ENCODE results near the gene SDHAF3.

GRCh38 chr7:97167176-97167575, 49.7 kb downstream of the SDHAF3 start:
- TF ChIP-seq YY1 (IDR thresholded peaks at IDR 0.05) = no peak
- TF ChIP-seq REST (IDR thresholded peaks at IDR 0.05) = no peak
- TF ChIP-seq CTCF (IDR thresholded peaks at IDR 0.05; ENCODE audit: low read depth, low read length, missing input control) = no peak
- TF ChIP-seq EGR1 (IDR thresholded peaks at IDR 0.05; ENCODE audit: low read depth in 2 of 2) = no peak
- TF ChIP-seq ATF3 (IDR thresholded peaks at IDR 0.05) = no peak
- TF ChIP-seq GABPA (IDR thresholded peaks at IDR 0.05 in 1 of 2, conservative IDR thresholded peaks at IDR 0.05 in 1 of 2) = no peak
- no peak for TF ChIP-seq MAX (IDR thresholded peaks at IDR 0.05)
- no peak for TF ChIP-seq FOXA2 (IDR thresholded peaks at IDR 0.05)
- TF ChIP-seq HNF4G (IDR thresholded peaks at IDR 0.05) = no peak
- no peak for TF ChIP-seq RAD21 (IDR thresholded peaks at IDR 0.05)
- TF ChIP-seq RXRA (IDR thresholded peaks at IDR 0.05) = no peak
- TF ChIP-seq TAF1 (conservative IDR thresholded peaks at IDR 0.05) = no peak
